ENCODE measurements around the gene ASGR2. TPM values are rescaled to one million over a fixed set of nuclear protein-coding genes. Genes with fewer than 3 reads are reported as not detected.

Gene ASGR2
- total and polyA plus RNA-seq, 11 donors = 0.28 to 2.1 (median 0.34) TPM; not detected in 7

- ATAC-seq (no peak), DNase-seq (no peak)
- peaks cover 0 to 43% (median 0%) of the 10 kb centered on the region in 9 donors for H3K27me3 ChIP-seq
- intact Hi-C loops (cut with DNase I) = no loop called here
- no peak overlapping the region for H3K27ac ChIP-seq
- peaks cover 0 to 3% (median 0%) of the 10 kb centered on the region in 12 donors for H3K4me1 ChIP-seq
- H3K36me3 ChIP-seq = no peaks in the 10 kb centered on the region
- H3K9me3 ChIP-seq = no peaks in the 10 kb centered on the region
- H3K4me3 ChIP-seq = no peak overlapping the region
- WGBS, 4 donors = 74 to 78% (median 77%) methylated on average over 10 of the region's 10 CpGs
- TF ChIP-seq CTCF (IDR thresholded peaks at IDR 0.05) = no peak
- no peak for TF ChIP-seq POLR2A (IDR thresholded peaks at IDR 0.05)
Observed at GRCh38 chr17:7109461-7110322, 4.9 kb downstream of the ASGR2 start.

- Histone ChIP-seq H3K27me3 (peaks cover 0 to 49% (median 0%) of the 10 kb centered on the region in 9 donors), H3K27ac (no peak overlapping the region), H3K36me3 (no peaks in the 10 kb centered on the region), H3K4me3 (no peak overlapping the region), H3K4me1 (no peaks in the 10 kb centered on the region), H3K9me3 (no peaks in the 10 kb centered on the region)
- intact Hi-C loops (cut with DNase I) = no loop called here
- DNase-seq = no peak
- TF ChIP-seq POLR2A (IDR thresholded peaks at IDR 0.05) (no peak), CTCF (IDR thresholded peaks at IDR 0.05) (no peak)
- 79 to 87% (median 80%) methylated on average over 8 to 9 of the region's 9 CpGs for WGBS, 4 donors
- no peak for ATAC-seq
Observed at GRCh38 chr17:7108981-7109380, 5.6 kb downstream of the ASGR2 start.

GRCh38 chr17:7108560-7108925 is 6.1 kb downstream of the ASGR2 start:
- Histone ChIP-seq H3K4me1 (no peaks in the 10 kb centered on the region), H3K36me3 (no peaks in the 10 kb centered on the region), H3K27ac (no peak overlapping the region), H3K4me3 (no peak overlapping the region), H3K27me3 (peaks cover 0 to 48% (median 0%) of the 10 kb centered on the region in 9 donors), H3K9me3 (no peaks in the 10 kb centered on the region)
- intact Hi-C loops (cut with DNase I) = no loop called here
- WGBS, 4 donors = 87 to 92% (median 89%) methylated on average over 10 of the region's 10 CpGs
- DNase-seq = no peak
- no peak for TF ChIP-seq CTCF (IDR thresholded peaks at IDR 0.05)
- TF ChIP-seq POLR2A (IDR thresholded peaks at IDR 0.05) = no peak
- ATAC-seq = no peak

GRCh38 chr17:7107795-7108559 is 6.6 kb downstream of the ASGR2 start:
- H3K9me3 ChIP-seq = no peaks in the 10 kb centered on the region
- intact Hi-C loops (cut with DNase I) = no loop called here
- 76 to 82% (median 80%) methylated on average over 32 of the region's 32 CpGs for WGBS, 4 donors

More at GRCh38 chr17:7107795-7108559, 6.6 kb downstream of the ASGR2 start:
- no peak for ATAC-seq
- Histone ChIP-seq H3K4me1 (no peaks in the 10 kb centered on the region), H3K27me3 (peaks cover 0 to 48% (median 0%) of the 10 kb centered on the region in 9 donors), H3K4me3 (no peak overlapping the region), H3K36me3 (no peaks in the 10 kb centered on the region), H3K27ac (no peak overlapping the region)
- no peak for DNase-seq
- TF ChIP-seq POLR2A (IDR thresholded peaks at IDR 0.05) (no peak), CTCF (IDR thresholded peaks at IDR 0.05) (no peak)
